Choroid plexus epithelial cell (primary cell): ENCODE data around the gene ACTA2.
A peak's percentile ranks its signal among the peaks of the same experiment; 100 is the strongest.

ENCODE experiments used
- DNase-seq: peaks from one replicate; pipeline ENCODE4 v3.0.0-alpha.2; 2010; ENCODE audit warnings: low read depth
- H3K4me3 ChIP-seq: 2 replicates; pipeline ENCODE4 v1.5.1; 2011; ENCODE audit warnings: low read depth, mild to moderate bottlenecking, control low read depth, low read length, moderate library complexity
- CTCF ChIP-seq: conservative IDR thresholded peaks from 2 replicates; pipeline ENCODE4 v1.5.1; 2011; ENCODE audit warnings: low read depth, mild to moderate bottlenecking, control low read depth, inconsistent platforms, low read length, moderate library complexity

ACTA2 gene

GRCh38 chr10:88975377-88975720, 22.8 kb upstream of the ACTA2 start:
- peak overlapping the region; percentile 56 for H3K4me3 ChIP-seq
- no peak for TF ChIP-seq CTCF
- no peak for DNase-seq

- no peak for TF ChIP-seq CTCF
- peak; percentile 51 for DNase-seq
- H3K4me3 ChIP-seq = peak overlapping the region; percentile 56
These were observed 22.1 kb upstream of the ACTA2 start for GRCh38 chr10:88974446-88975376.

DNA sequence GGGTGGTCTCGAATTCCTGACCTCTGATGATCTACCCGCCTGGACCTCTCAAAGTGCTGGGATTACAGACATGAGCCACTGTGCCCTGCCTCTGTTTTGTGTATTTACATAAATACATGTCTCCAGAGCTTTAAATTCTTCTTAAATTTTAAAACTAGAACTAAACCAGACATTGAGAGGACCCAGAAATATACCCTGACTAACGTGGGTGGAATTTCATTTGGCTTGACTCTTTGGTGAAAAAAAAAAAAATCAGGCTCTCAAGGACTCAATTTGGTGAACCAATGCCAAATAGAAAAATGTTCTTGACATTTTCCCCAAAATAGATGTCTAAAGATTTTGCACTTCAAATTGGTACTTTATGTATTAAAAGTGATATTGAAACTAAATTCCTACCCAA, 21.4 kb upstream of the ACTA2 start:
- TF ChIP-seq CTCF = no peak
- no peak for DNase-seq
- H3K4me3 ChIP-seq = no peak overlapping the region

- no peak for TF ChIP-seq CTCF
- no peak for DNase-seq
- H3K4me3 ChIP-seq = no peak overlapping the region
These were observed 18.9 kb upstream of the ACTA2 start for GRCh38 chr10:88971221-88972061.

DNA sequence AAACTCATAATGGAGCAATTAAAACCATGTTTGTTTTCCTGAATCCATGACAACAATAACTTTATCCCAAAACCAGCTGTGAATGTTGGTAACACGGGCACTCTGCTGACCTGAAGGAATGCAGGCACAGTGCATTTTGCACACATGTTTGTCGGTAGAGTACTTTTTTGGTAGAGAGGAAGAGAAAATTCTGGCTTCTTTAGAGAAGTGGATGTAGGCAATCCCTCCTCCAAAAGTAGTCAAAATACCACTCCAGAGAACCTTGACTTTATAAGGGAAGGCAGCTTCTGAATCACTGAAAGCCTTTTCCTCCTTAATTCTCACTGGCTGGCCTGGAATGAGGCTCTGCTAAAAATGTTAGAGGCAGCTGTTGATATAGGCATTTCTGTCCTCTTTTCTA, 15.8 kb upstream of the ACTA2 start:
- DNase-seq = no peak
- H3K4me3 ChIP-seq = no peak overlapping the region
- no peak for TF ChIP-seq CTCF

- H3K4me3 ChIP-seq = no peak overlapping the region
- no peak for DNase-seq
- no peak for TF ChIP-seq CTCF
These were observed 14.2 kb upstream of the ACTA2 start for GRCh38 chr10:88966797-88967196.
